GM10248 (cell line): ENCODE measurements around the gene UCHL5.

Source experiments
- CTCF ChIA-PET: fragments of 300-600 bp; sonication (Branson Sonifier 250); formaldehyde crosslinking; extraction: SDS; loops from one replicate; lab custom pipeline; 2021; ENCODE audit warnings: antibody characterized with exemption; lab: Yijun Ruan, JAX
- POLR2A ChIA-PET: fragments of 350-650 bp; sonication (Branson Sonifier 250); formaldehyde crosslinking; extraction: SDS; loops from one replicate; lab custom pipeline; 2020; ENCODE audit warnings: antibody characterized with exemption; lab: Yijun Ruan, JAX
- DNase-seq: peaks from one replicate; pipeline ENCODE4 v3.0.0; 2012; ENCODE audit errors: extremely low spot score
- CTCF ChIP-seq: IDR thresholded peaks from 2 replicates; pipeline ENCODE4 v1.5.1; 2012; ENCODE audit warnings: mild to moderate bottlenecking, low read depth; ENCODE audit errors: extremely low read depth, missing control alignments, control extremely low read depth

UCHL5 gene

GRCh38 chr1:192967901-192968300 lies 91.3 kb downstream of the UCHL5 start:
- CTCF ChIA-PET: no interaction called here
- no peak for TF ChIP-seq CTCF
- no peak for DNase-seq
- POLR2A ChIA-PET: no interaction called here

GRCh38 chr1:192967211-192967877 lies 91.8 kb downstream of the UCHL5 start:
- ChIA-PET CTCF (no interaction called here), POLR2A (no interaction called here)
- no peak for TF ChIP-seq CTCF
- DNase-seq: no peak

- CTCF ChIA-PET: no interaction called here
- DNase-seq: no peak
- no peak for TF ChIP-seq CTCF
- POLR2A ChIA-PET: no interaction called here
Measured at GRCh38 chr1:192966073-192966472, 93.1 kb downstream of the UCHL5 start.

GRCh38 chr1:192962901-192963300 lies 96.3 kb downstream of the UCHL5 start:
- CTCF ChIA-PET: interaction anchor here (0.8 to 1.4 kb wide), 2 partner anchors 20 to 42 kb away, joined by 3 to 4 read pairs; no protein-coding TSS in a partner anchor
- POLR2A ChIA-PET: no interaction called here
- TF ChIP-seq CTCF: no peak
- no peak for DNase-seq
